HepG2 (cell line): ENCODE data around the gene PFDN2. TPM values are rescaled to one million over a fixed set of nuclear protein-coding genes. Genes with fewer than 3 reads are reported as not detected.

ENCODE experiments used
- ATAC-seq: fragments of 200-7000 bp; cut with Tn5 transposase; 3 replicates; pipeline ENCODE4 v1.9.1; 2020; ENCODE audit warnings: mild to moderate bottlenecking, moderate library complexity
- BruUV-seq: library from RNA; stranded (reverse); fragments of 400-500 nt; replicated peaks from 2 replicates; lab custom pipeline; 2021; lab: Mats Ljungman, UMichigan
- CTCF ChIA-PET: fragments of 300-600 bp; formaldehyde crosslinking; extraction: SDS; loops from one replicate; lab custom pipeline; 2021; ENCODE audit warnings: low total read pairs, inconsistent platforms, low intra/inter-chr PET ratio; lab: Yijun Ruan, JAX
- POLR2A ChIA-PET: fragments of 350-600 bp; sonication (Branson Sonifier 250); formaldehyde crosslinking; loops from one replicate; lab custom pipeline; 2020; ENCODE audit warnings: antibody characterized with exemption, inconsistent platforms; lab: Yijun Ruan, JAX
- DNase-seq: peaks from one replicate; pipeline ENCODE4 v3.0.0-alpha.2; 2015; ENCODE audit warnings: low spot score
- FAIRE-seq: peaks from 3 replicates; lab custom pipeline; 2011; peaks lifted over from hg19 to GRCh38; lab: Jason Lieb, UNC
- H2AFZ ChIP-seq: one replicate; pipeline ENCODE4 v1.6.1; 2011; ENCODE audit warnings: low read length, inconsistent platforms
- H3K27ac ChIP-seq: fragments of 300-600 bp; 3 replicates; pipeline ENCODE4 v1.8.0; 2011; ENCODE audit warnings: mixed run types, mild to moderate bottlenecking, mixed read lengths, low read length, inconsistent platforms; ENCODE audit not compliant: insufficient read depth; ENCODE audit errors: extremely low read length
- H3K27me3 ChIP-seq, 2 experiments: fragments of 200-600 bp in 1 of 2; 2 replicates in 1 of 2; 3 replicates in 1 of 2; pipeline versions ENCODE4 v1.6.0 to v1.8.0; 2011; ENCODE audit warnings: low read length in 2 of 2, mild to moderate bottlenecking in 2 of 2, moderate library complexity in 2 of 2, inconsistent platforms in 1 of 2; ENCODE audit not compliant: insufficient read depth in 2 of 2, control insufficient read depth in 1 of 2
- H3K36me3 ChIP-seq, 2 experiments: fragments of 200-600 bp in 1 of 2; replicated peaks in 1 of 2; 2 replicates in 1 of 2; 3 replicates in 1 of 2; pipeline versions ENCODE4 v1.5.1 to v1.8.0; 2011; ENCODE audit warnings: low read length in 2 of 2, inconsistent platforms in 1 of 2; ENCODE audit not compliant: insufficient read depth in 2 of 2, control insufficient read depth in 1 of 2
- H3K4me1 ChIP-seq: 2 replicates; pipeline ENCODE4 v1.5.1; 2012; ENCODE audit warnings: low read length, inconsistent platforms; ENCODE audit not compliant: insufficient read depth
- H3K4me2 ChIP-seq: 2 replicates; pipeline ENCODE4 v1.6.0; 2011; ENCODE audit warnings: low read depth, low read length, inconsistent platforms
- H3K4me3 ChIP-seq, 3 experiments: fragments of 200-600 bp in 1 of 3; sonication (generic), shearing (Covaris generic) in 1 of 3; replicated peaks in 1 of 3; 2 replicates each; pipeline ENCODE4 v1.5.1; 2011 to 2016; ENCODE audit warnings: low read length in 3 of 3, inconsistent platforms in 2 of 3, low read depth in 2 of 3, mild to moderate bottlenecking in 2 of 3, control low read depth in 1 of 3, mixed read lengths in 1 of 3; ENCODE audit not compliant: insufficient read depth in 1 of 3
- H3K79me2 ChIP-seq: one replicate; pipeline ENCODE4 v1.6.1; 2011; ENCODE audit warnings: low read length, inconsistent platforms; ENCODE audit not compliant: insufficient read depth
- H3K9ac ChIP-seq: 2 replicates; pipeline ENCODE4 v1.6.0; 2011; ENCODE audit warnings: mild to moderate bottlenecking, low read depth, low read length, inconsistent platforms; ENCODE audit not compliant: insufficient read depth
- H3K9me3 ChIP-seq: 2 replicates; pipeline ENCODE4 v1.5.1; 2012; ENCODE audit warnings: mild to moderate bottlenecking, low read length
- H4K20me1 ChIP-seq: 2 replicates; pipeline ENCODE4 v1.6.0; 2011; ENCODE audit warnings: inconsistent platforms, mild to moderate bottlenecking, low read length, moderate library complexity; ENCODE audit not compliant: insufficient read depth
- BRCA1 ChIP-seq: sonication (generic); formaldehyde crosslinking; IDR thresholded peaks from 2 replicates; pipeline ENCODE4 v1.4.0; 2020; ENCODE audit warnings: missing genetic modification reagents
- KDM6A ChIP-seq: IDR thresholded peaks from 2 replicates; pipeline ENCODE4 v1.6.1; 2016; ENCODE audit warnings: low read depth
- LCORL ChIP-seq, 2 experiments: fragments of 450-650 bp in 1 of 2; sonication (generic) in 1 of 2; formaldehyde crosslinking in 1 of 2; IDR thresholded peaks; 2 replicates each; pipeline versions ENCODE4 v1.5.0 to v1.6.1; 2017 to 2020; ENCODE audit warnings: antibody characterized with exemption in 1 of 2, missing genetic modification reagents in 1 of 2
- NR2F6 ChIP-seq, 2 experiments: IDR thresholded peaks; 2 replicates each; pipeline ENCODE4 v1.6.1; 2016; ENCODE audit warnings: antibody characterized with exemption in 1 of 2, mild to moderate bottlenecking in 1 of 2
- SMC3 ChIP-seq: IDR thresholded peaks from 2 replicates; pipeline ENCODE4 v1.6.1; 2011; ENCODE audit warnings: low read length, improper control_type of control experiment
- TGIF2 ChIP-seq: IDR thresholded peaks from 2 replicates; pipeline ENCODE4 v1.6.1; 2016; ENCODE audit warnings: control low read depth, missing compliant biosample characterization
- ZBTB8A ChIP-seq: sonication (generic); formaldehyde crosslinking; IDR thresholded peaks from 2 replicates; pipeline ENCODE4 v1.4.0; 2020; ENCODE audit warnings: mild to moderate bottlenecking, low read depth, missing genetic modification reagents, borderline replicate concordance
- ZEB1 ChIP-seq: IDR thresholded peaks from 2 replicates; pipeline ENCODE4 v1.6.1; 2012; ENCODE audit warnings: mild to moderate bottlenecking, low read depth, inconsistent platforms; ENCODE audit not compliant: insufficient replicate concordance
- ZMAT5 ChIP-seq: sonication (generic); formaldehyde crosslinking; IDR thresholded peaks from 2 replicates; pipeline ENCODE4 v1.5.0; 2020; ENCODE audit warnings: mild to moderate bottlenecking, low read depth, missing genetic modification reagents, borderline replicate concordance
- ZNF512 ChIP-seq: sonication (generic); formaldehyde crosslinking; IDR thresholded peaks from 2 replicates; pipeline ENCODE4 v1.4.0; 2020; ENCODE audit warnings: mild to moderate bottlenecking, missing genetic modification reagents
- ZNF770 ChIP-seq: sonication (generic); formaldehyde crosslinking; IDR thresholded peaks from 2 replicates; pipeline ENCODE4 v1.5.0; 2020; ENCODE audit warnings: mild to moderate bottlenecking, missing genetic modification reagents
- WGBS: methylation state at CpG from one replicate; pipeline ENCODE4 v1.1.6; 2017; ENCODE audit warnings: low lambda C conversion rate; 5-methylcytosine and 5-hydroxymethylcytosine counted together
- in situ Hi-C: cut with HindIII; loops from 2 replicates; pipeline ENCODE4 v1.10.0; 2017; ENCODE audit warnings: low pct_unique_long_range_greater_than_20kb; ENCODE audit not compliant: extremely low pct_ligation_motif_present
- intact Hi-C: fragments of 100-400 bp; cut with micrococcal nuclease; formaldehyde crosslinking; loops from one replicate; pipeline ENCODE4 v1.10.0; 2022; ENCODE audit not compliant: unreplicated experiment
- polyA plus RNA-seq, 8 experiments: library from polyadenylated mRNA; depleted of rRNA in 3 of 8; stranded (reverse) in 7 of 8; unstranded in 1 of 8; fragments of >200 nt; fragmentation: Illumina TruSeq in 4 of 8; extraction: Trizol in 4 of 8; gene quantifications; 2 replicates each; pipeline versions ENCODE4 v1.2.1 to v1.2.3, GENCODE V29; 2011 to 2016; ENCODE audit warnings: low read depth in 4 of 8, missing spikeins in 1 of 8, mixed read lengths in 1 of 8; ENCODE audit not compliant: insufficient read depth in 1 of 8
- total RNA-seq, 5 experiments: library from RNA; depleted of rRNA; stranded (reverse); fragments of >200 nt; fragmentation: Illumina TruSeq; extraction: Trizol; gene quantifications; 2 replicates each; pipeline ENCODE4 v1.2.3, GENCODE V29; 2016; ENCODE audit warnings: low read depth in 1 of 5

The PFDN2 gene
- total and polyA plus RNA-seq, 2 of the 13 experiments (the other 11 are each of a cell fraction or from before 2014, with no cell fraction given) = 62.6 to 63.6 TPM

- Histone ChIP-seq H3K9me3 (no peaks in the 10 kb centered on the region), H3K27ac (no peak overlapping the region), H3K4me2 (no peak overlapping the region), H3K4me1 (peaks cover 40% of the 10 kb centered on the region), H3K9ac (no peak overlapping the region), H3K4me3 (no peak overlapping the region), H3K36me3 (no peaks in the 10 kb centered on the region), H3K27me3 (peaks cover 0 to 12% of the 10 kb centered on the region in 2 experiments; a peak in 1 of 5 replicates), H3K79me2 (no peaks in the 10 kb centered on the region), H4K20me1 (no peaks in the 10 kb centered on the region), H2AFZ (no peak overlapping the region)
- FAIRE-seq (no peak), ATAC-seq (no peak), DNase-seq (no peak)
- WGBS = 21% methylated on average over 2 of the region's 2 CpGs
- POLR2A ChIA-PET = no interaction called here
- BruUV-seq = no TSS peak
- TF ChIP-seq LCORL (IDR thresholded peaks at IDR 0.05) (no peak), LCORL (CRISPR knock-in tag; IDR thresholded peaks at IDR 0.05) (no peak), NR2F6 (IDR thresholded peaks at IDR 0.05) (no peak), NR2F6 (CRISPR knock-in tag; IDR thresholded peaks at IDR 0.05) (no peak), SMC3 (no peak), TGIF2 (CRISPR knock-in tag) (no peak), ZNF512 (CRISPR knock-in tag) (no peak), BRCA1 (CRISPR knock-in tag) (no peak), ZEB1 (no peak)
- CTCF ChIA-PET = no interaction called here
- intact Hi-C loops (no loop called here), in situ Hi-C loops (no loop called here)
Observed at GRCh38 chr1:161082483-161082882, 35.4 kb downstream of the PFDN2 start.

- H3K4me1 ChIP-seq = peaks cover 44% of the 10 kb centered on the region
- TF ChIP-seq ZNF770 (CRISPR knock-in tag) (no peak), ZBTB8A (CRISPR knock-in tag) (no peak), ZMAT5 (CRISPR knock-in tag) (no peak), KDM6A (CRISPR knock-in tag) (no peak)
- ChIA-PET CTCF (no interaction called here), POLR2A (no interaction called here)
- H3K27ac ChIP-seq = no peak overlapping the region
- H3K79me2 ChIP-seq = no peaks in the 10 kb centered on the region
- WGBS = 77% methylated on average over 5 of the region's 5 CpGs
- H3K4me2 ChIP-seq = no peak overlapping the region
- intact Hi-C loops = no loop called here
- H3K9ac ChIP-seq = no peak overlapping the region
- peaks cover 0 to 8% of the 10 kb centered on the region in 2 experiments; a peak in 1 of 5 replicates for H3K27me3 ChIP-seq
- no peaks in the 10 kb centered on the region for H4K20me1 ChIP-seq
- DNase-seq (no peak), ATAC-seq (no peak), FAIRE-seq (no peak)
- no peak overlapping the region for H3K4me3 ChIP-seq
- no peaks in the 10 kb centered on the region for H3K36me3 ChIP-seq
- no TSS peak for BruUV-seq
- H3K9me3 ChIP-seq = no peaks in the 10 kb centered on the region
- in situ Hi-C loops = no loop called here
- H2AFZ ChIP-seq = no peak overlapping the region
Observed at GRCh38 chr1:161081519-161081918, 36.3 kb downstream of the PFDN2 start.
